ENCODE measurements around the gene PARVB. TPM values are rescaled to one million over a fixed set of nuclear protein-coding genes. Genes with fewer than 3 reads are reported as not detected.
A peak's percentile ranks its signal among the peaks of the same experiment; 100 is the strongest.

PARVB gene
- total RNA-seq, 1 experiment from 2014 or later, result 85.3 TPM

DNA sequence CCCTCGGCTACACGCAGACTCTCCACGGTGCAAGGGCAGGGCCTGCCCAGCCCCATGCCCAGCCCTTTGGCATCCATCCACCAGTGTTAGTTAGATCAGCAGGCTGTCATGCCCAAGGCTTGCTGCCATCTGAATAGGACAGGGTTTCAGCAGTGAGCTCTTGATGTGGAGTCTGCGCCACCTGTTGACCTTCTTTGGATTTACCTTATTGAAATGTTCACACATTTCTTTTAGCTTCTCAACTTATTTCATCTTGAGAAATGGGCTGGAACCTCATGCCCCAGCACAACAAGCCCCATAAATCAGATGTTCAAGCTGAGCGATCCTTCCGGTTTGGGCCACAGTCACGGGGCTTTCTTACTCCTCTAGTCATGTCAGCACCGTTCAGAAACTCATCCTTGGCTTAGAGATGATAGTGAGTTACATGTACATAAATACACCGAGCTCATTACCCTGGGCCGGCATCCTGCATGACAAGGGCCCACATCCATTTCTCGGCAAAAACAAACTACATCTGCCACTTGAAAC, 61.7 kb downstream of the PARVB start:
- CTCF ChIA-PET, result interaction anchor here (0.6 to 1.8 kb wide), 6 partner anchors 70 to 540 kb away, joined by 3 to 65 read pairs (median 3); no protein-coding TSS in a partner anchor
- Histone ChIP-seq H2AFZ (ENCODE audit: low read length) (no peak overlapping the region), H3K79me2 (ENCODE audit: low read length) (no peaks in the 10 kb centered on the region), H3F3A (ENCODE audit: low read length, unreplicated experiment) (no peaks in the 10 kb centered on the region), H3K36me3 (ENCODE audit: low read depth, low read length) (no peaks in the 10 kb centered on the region), H3K9me2 (replicated peaks; ENCODE audit: low read length) (no peaks in the 10 kb centered on the region), H3K4me1 (ENCODE audit: insufficient read depth, low read length) (no peaks in the 10 kb centered on the region), H3K9me3 (ENCODE audit: low read length) (no peaks in the 10 kb centered on the region), H3K27ac (ENCODE audit: low read length) (no peak overlapping the region), H3K4me3 (ENCODE audit: low read length) (no peak overlapping the region), H3K4me2 (ENCODE audit: low read length) (no peak overlapping the region), H3K9ac (ENCODE audit: low read length) (no peak overlapping the region), H3K27me3 (ENCODE audit: low read length) (no peaks in the 10 kb centered on the region), H4K20me1 (ENCODE audit: low read length) (no peaks in the 10 kb centered on the region)
- intact Hi-C loops (cut with micrococcal nuclease), result loop anchor here (1.0 to 10.0 kb wide), 2 partner anchors 61 to 93 kb away; partner anchors contain the start of gene PARVB
- POLR2A ChIA-PET (ENCODE audit: unreplicated experiment), result no interaction called here
- ATAC-seq (peak; percentile 100), DNase-seq (peak; percentile 90)
- TF ChIP-seq EZH2 (IDR thresholded peaks at IDR 0.05; ENCODE audit: low read length, unreplicated experiment) (no peak), CTCF (conservative IDR thresholded peaks at IDR 0.05; ENCODE audit: low read depth, low read length) (peak; percentile 72), EZH2phosphoT487 (IDR thresholded peaks at IDR 0.05; ENCODE audit: borderline replicate concordance, low read length) (no peak)
- no TSS peak for BruUV-seq (replicated peaks)

GRCh38 chr22:44086271-44087088, 62.4 kb downstream of the PARVB start:
- no peak overlapping the region for H3K4me2 ChIP-seq (ENCODE audit: low read length)
- H3K79me2 ChIP-seq (ENCODE audit: low read length), result no peaks in the 10 kb centered on the region
- no peaks in the 10 kb centered on the region for H3K4me1 ChIP-seq (ENCODE audit: insufficient read depth, low read length)
- POLR2A ChIA-PET (ENCODE audit: unreplicated experiment), result no interaction called here
- no peaks in the 10 kb centered on the region for H3K36me3 ChIP-seq (ENCODE audit: low read depth, low read length)
- BruUV-seq (replicated peaks), result no TSS peak
- no peak for DNase-seq
- no peak overlapping the region for H3K4me3 ChIP-seq (ENCODE audit: low read length)
- no peak overlapping the region for H3K9ac ChIP-seq (ENCODE audit: low read length)
- no peak for ATAC-seq
- H3K27ac ChIP-seq (ENCODE audit: low read length), result no peak overlapping the region
- TF ChIP-seq CTCF (conservative IDR thresholded peaks at IDR 0.05; ENCODE audit: low read depth, low read length) (no peak), EZH2 (IDR thresholded peaks at IDR 0.05; ENCODE audit: low read length, unreplicated experiment) (no peak), EZH2phosphoT487 (IDR thresholded peaks at IDR 0.05; ENCODE audit: borderline replicate concordance, low read length) (no peak)
- CTCF ChIA-PET, result interaction anchor here (0.6 to 1.8 kb wide), 6 partner anchors 71 to 539 kb away, joined by 3 to 65 read pairs (median 3); no protein-coding TSS in a partner anchor
- no peaks in the 10 kb centered on the region for H4K20me1 ChIP-seq (ENCODE audit: low read length)
- H2AFZ ChIP-seq (ENCODE audit: low read length), result no peak overlapping the region
- H3F3A ChIP-seq (ENCODE audit: low read length, unreplicated experiment), result no peaks in the 10 kb centered on the region
- intact Hi-C loops (cut with micrococcal nuclease), result loop anchor here (10.0 kb wide), 1 partner anchor 62 kb away; the partner anchor contains the start of gene PARVB
- H3K9me2 ChIP-seq (replicated peaks; ENCODE audit: low read length), result no peaks in the 10 kb centered on the region
- no peaks in the 10 kb centered on the region for H3K27me3 ChIP-seq (ENCODE audit: low read length)
- H3K9me3 ChIP-seq (ENCODE audit: low read length), result no peaks in the 10 kb centered on the region

GRCh38 chr22:44087089-44087430, 63.0 kb downstream of the PARVB start:
- Histone ChIP-seq H4K20me1 (ENCODE audit: low read length) (no peaks in the 10 kb centered on the region), H2AFZ (ENCODE audit: low read length) (no peak overlapping the region), H3K9ac (ENCODE audit: low read length) (no peak overlapping the region), H3K27me3 (ENCODE audit: low read length) (no peaks in the 10 kb centered on the region), H3K27ac (ENCODE audit: low read length) (no peak overlapping the region), H3K9me3 (ENCODE audit: low read length) (no peaks in the 10 kb centered on the region), H3K4me3 (ENCODE audit: low read length) (no peak overlapping the region), H3K9me2 (replicated peaks; ENCODE audit: low read length) (no peaks in the 10 kb centered on the region), H3K79me2 (ENCODE audit: low read length) (no peaks in the 10 kb centered on the region), H3K4me2 (ENCODE audit: low read length) (no peak overlapping the region), H3K4me1 (ENCODE audit: insufficient read depth, low read length) (no peaks in the 10 kb centered on the region), H3K36me3 (ENCODE audit: low read depth, low read length) (no peaks in the 10 kb centered on the region), H3F3A (ENCODE audit: low read length, unreplicated experiment) (no peaks in the 10 kb centered on the region)
- BruUV-seq (replicated peaks), result no TSS peak
- intact Hi-C loops (cut with micrococcal nuclease), result loop anchor here (10.0 kb wide), 1 partner anchor 62 kb away; the partner anchor contains the start of gene PARVB
- POLR2A ChIA-PET (ENCODE audit: unreplicated experiment), result no interaction called here
- CTCF ChIA-PET, result interaction anchor here (1.8 kb wide), 1 partner anchor 94 kb away, joined by 65 read pairs; no protein-coding TSS in a partner anchor
- DNase-seq (no peak), ATAC-seq (no peak)
- TF ChIP-seq CTCF (conservative IDR thresholded peaks at IDR 0.05; ENCODE audit: low read depth, low read length) (no peak), EZH2 (IDR thresholded peaks at IDR 0.05; ENCODE audit: low read length, unreplicated experiment) (no peak), EZH2phosphoT487 (IDR thresholded peaks at IDR 0.05; ENCODE audit: borderline replicate concordance, low read length) (no peak)

Measured in PC-3 (cell line).